Heart left ventricle (tissue), 13 donors: Measurements from ENCODE around the gene STK26.

Experiments used
- CTCF ChIP-seq, 12 donors: fragments of 200-600 bp; sonication (generic) in 4 of 12; IDR thresholded peaks; one replicate each; pipeline versions ENCODE4 v1.5.0 to v1.8.0; 2018 to 2022; ENCODE audit warnings: antibody characterized with exemption in 12 of 12, mild to moderate bottlenecking in 5 of 12
- POLR2A ChIP-seq, 2 donors: fragments of 450-650 bp; IDR thresholded peaks; one replicate each; pipeline ENCODE4 v1.6.1; 2017; ENCODE audit warnings: antibody characterized with exemption in 2 of 2, mild to moderate bottlenecking in 2 of 2, moderate library complexity in 2 of 2
- donor health status: ischemic (EF 13 %, LVEDD 7.1; RV severe dilation, severe dysfunction).
- donor health status: DM: no; HTN: yes; CAD: no.
- donor health status: DM: no; HTN: no; CAD: no.
- donor health status: ischemic (EF 25% LVEDD 6.9; RV normal size, moderate dysfunction).
- donor health status: ischemic (EF 25% LVEDD 5.7; RV mildly dilated, moderate dysfunction).
- donor health status: ischemic (EF 35%, LVEDD 5.7; RV mildly dilated, moderate dysfunction).
- donor health status: nonischemic (EF 11% LVEDD 7.7; RV severe dilation, severe dysfunction).
- donor health status: DM: yes; HTN: yes; CAD: no.
- donor health status: PGD.
- donor health status: ischemic (EF 29% LVEDD 5.4; RV normal size, mild dysfunction).
- donor health status: nonischemic (EF 23%, LVEDD 6.1; RV moderate dilation, normal function).

DNA sequence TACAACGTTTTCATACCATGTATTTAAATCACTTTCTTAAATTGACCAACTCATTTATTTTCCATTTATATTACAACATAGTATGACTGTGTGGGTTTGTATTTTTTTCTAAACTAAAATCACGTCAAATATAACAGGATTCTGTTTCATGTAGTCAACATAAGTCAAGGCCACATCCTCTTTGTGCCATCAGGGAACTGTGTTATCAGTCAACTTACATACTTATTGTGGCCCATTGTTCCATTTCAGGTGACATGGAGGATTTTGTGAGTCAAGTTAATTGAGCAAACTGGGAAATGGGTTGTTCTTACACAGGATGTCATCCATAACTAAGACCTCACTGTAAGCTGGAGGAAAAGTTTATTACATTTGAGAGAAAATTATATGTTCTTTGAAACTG lies 35.9 kb downstream of the STK26 start:
- TF ChIP-seq CTCF (IDR thresholded peaks at IDR 0.05) (no peak), POLR2A (IDR thresholded peaks at IDR 0.05) (no peak)
